A673 (cell line): ENCODE results near the gene APEH. TPM values are rescaled to one million over a fixed set of nuclear protein-coding genes. Genes with fewer than 3 reads are reported as not detected.

ENCODE experiments used
- BruUV-seq: library from RNA; stranded (reverse); fragments of 400-500 nt; replicated peaks from 2 replicates; lab custom pipeline; 2021; lab: Mats Ljungman, UMichigan
- CTCF ChIA-PET: fragments of 300-600 bp; sonication (Branson Sonifier 250); formaldehyde crosslinking; loops from one replicate; lab custom pipeline; 2022; ENCODE audit warnings: antibody characterized with exemption; lab: Charles Lee
- POLR2A ChIA-PET: fragments of 300-600 bp; sonication (Branson Sonifier 250); formaldehyde crosslinking; loops from one replicate; lab custom pipeline; 2022; ENCODE audit warnings: antibody characterized with exemption; ENCODE audit not compliant: low non-redundant PET; lab: Charles Lee
- DNase-seq: peaks from one replicate; pipeline ENCODE4 v3.0.0-alpha.2; 2015; ENCODE audit warnings: low spot score
- H3K27ac ChIP-seq: fragments of 200-600 bp; sonication (generic); 2 replicates; pipeline ENCODE4 v1.5.1; 2016; ENCODE audit warnings: mixed run types, low read depth, mild to moderate bottlenecking, mixed read lengths, antibody characterized with exemption, low read length; ENCODE audit not compliant: poor library complexity, severe bottlenecking
- H3K27me3 ChIP-seq: fragments of 200-600 bp; sonication (generic); replicated peaks from 2 replicates; pipeline ENCODE4 v1.6.1; 2017; ENCODE audit warnings: mixed run types, low read depth, mild to moderate bottlenecking, mixed read lengths, antibody characterized with exemption, low read length; ENCODE audit not compliant: insufficient read depth, poor library complexity
- H3K36me3 ChIP-seq: fragments of 200-600 bp; sonication (generic); 2 replicates; pipeline ENCODE4 v1.6.1; 2016; ENCODE audit warnings: mixed run types, mild to moderate bottlenecking, mixed read lengths, antibody characterized with exemption, low read length; ENCODE audit not compliant: insufficient read depth, poor library complexity, severe bottlenecking
- H3K4me1 ChIP-seq: fragments of 200-600 bp; sonication (generic); 2 replicates; pipeline ENCODE4 v1.6.1; 2017; ENCODE audit warnings: mixed run types, mild to moderate bottlenecking, mixed read lengths, antibody characterized with exemption, low read length; ENCODE audit not compliant: insufficient read depth, poor library complexity, severe bottlenecking
- H3K4me3 ChIP-seq: fragments of 200-600 bp; sonication (generic); 2 replicates; pipeline ENCODE4 v1.5.1; 2016; ENCODE audit warnings: low read depth, mixed run types, mild to moderate bottlenecking, mixed read lengths, low read length; ENCODE audit not compliant: poor library complexity, severe bottlenecking
- H3K9me3 ChIP-seq: fragments of 200-600 bp; sonication (generic); 2 replicates; pipeline ENCODE4 v1.6.1; 2016; ENCODE audit warnings: mixed run types, low read depth, mild to moderate bottlenecking, mixed read lengths, antibody characterized with exemption, low read length; ENCODE audit not compliant: poor library complexity, severe bottlenecking
- CTCF ChIP-seq: fragments of 300-800, 200-600 bp; sonication (generic); conservative IDR thresholded peaks from 2 replicates; pipeline ENCODE4 v1.5.1; 2017; ENCODE audit warnings: low read depth, mild to moderate bottlenecking, antibody characterized with exemption, low read length, moderate library complexity, mixed read lengths
- EZH2 ChIP-seq: fragments of 200-600 bp; sonication (generic); IDR thresholded peaks from 2 replicates; pipeline ENCODE4 v1.6.1; 2017; ENCODE audit warnings: borderline replicate concordance, low read depth, mild to moderate bottlenecking, mixed read lengths, antibody characterized with exemption, low read length; ENCODE audit not compliant: poor library complexity, severe bottlenecking
- intact Hi-C: fragments of 100-400 bp; cut with micrococcal nuclease; formaldehyde crosslinking; loops from one replicate; pipeline ENCODE4 v1.10.0; 2022; ENCODE audit not compliant: unreplicated experiment
- total RNA-seq: library from RNA; stranded (reverse); gene quantifications from 2 replicates; pipeline ENCODE4 v1.2.3, GENCODE V29; 2021

The APEH gene
- total RNA-seq, 1 experiment from 2014 or later: 64.9 TPM

DNA sequence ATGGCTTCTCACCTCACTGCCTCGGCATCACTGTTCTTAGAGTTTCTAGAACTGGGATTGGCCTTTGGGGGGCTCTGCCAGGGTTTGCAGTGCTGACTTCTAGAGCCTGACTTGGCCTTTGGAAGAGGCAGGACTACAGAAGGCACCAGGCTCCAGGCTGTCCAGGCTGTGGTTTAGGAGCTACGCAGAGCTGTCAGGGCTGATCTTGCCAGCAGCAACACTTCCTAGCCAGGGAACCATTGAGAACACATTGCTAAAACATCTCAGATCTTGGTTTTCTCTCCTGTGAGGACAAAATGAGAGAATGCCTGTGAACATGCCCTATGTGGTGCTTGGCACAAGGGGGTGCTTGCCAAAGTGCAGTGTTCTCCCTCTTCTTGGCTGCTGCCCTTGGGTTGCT, 34.6 kb upstream of the APEH start:
- Histone ChIP-seq H3K4me3 (no peak overlapping the region), H3K9me3 (no peaks in the 10 kb centered on the region), H3K27me3 (no peaks in the 10 kb centered on the region), H3K4me1 (no peaks in the 10 kb centered on the region), H3K36me3 (no peaks in the 10 kb centered on the region), H3K27ac (no peak overlapping the region)
- CTCF ChIA-PET: no interaction called here
- no TSS peak for BruUV-seq
- no peak for DNase-seq
- TF ChIP-seq CTCF (no peak), EZH2 (no peak)
- intact Hi-C loops: no loop called here
- POLR2A ChIA-PET: no interaction called here

- TF ChIP-seq CTCF (no peak), EZH2 (no peak)
- no peaks in the 10 kb centered on the region for H3K27me3 ChIP-seq
- no peaks in the 10 kb centered on the region for H3K9me3 ChIP-seq
- DNase-seq: no peak
- intact Hi-C loops: no loop called here
- ChIA-PET CTCF (no interaction called here), POLR2A (no interaction called here)
- H3K27ac ChIP-seq: no peak overlapping the region
- no TSS peak for BruUV-seq
- H3K4me3 ChIP-seq: no peak overlapping the region
- no peaks in the 10 kb centered on the region for H3K4me1 ChIP-seq
- H3K36me3 ChIP-seq: no peaks in the 10 kb centered on the region
Observed at GRCh38 chr3:49641292-49641691, 32.9 kb upstream of the APEH start.

- H3K4me1 ChIP-seq: no peaks in the 10 kb centered on the region
- CTCF ChIA-PET: no interaction called here
- intact Hi-C loops: no loop called here
- BruUV-seq: no TSS peak
- no peak overlapping the region for H3K27ac ChIP-seq
- no peaks in the 10 kb centered on the region for H3K27me3 ChIP-seq
- TF ChIP-seq CTCF (no peak), EZH2 (no peak)
- H3K4me3 ChIP-seq: no peak overlapping the region
- POLR2A ChIA-PET: no interaction called here
- no peak for DNase-seq
- H3K9me3 ChIP-seq: no peaks in the 10 kb centered on the region
- no peaks in the 10 kb centered on the region for H3K36me3 ChIP-seq
Observed at GRCh38 chr3:49641921-49642707, 32.0 kb upstream of the APEH start.
